ENCODE data around the gene PIGU.
"Not testable (repeated sequence)": the region's sequence is repeated elsewhere in the genome, so short reads cannot be mapped to it uniquely, and the experiment has no call there.

Gene PIGU

GRCh38 chr20:34676642-34677373 is at the start of gene PIGU:
TSS of gene PIGU (minus strand) at chr20:34677092. CDS start at chr20:34677085, 7 bp downstream.
- DNase-seq (ENCODE audit: low read depth): peak; percentile 93

- DNase-seq (ENCODE audit: low read depth): no peak
These were observed 47.3 kb upstream of the PIGU start for GRCh38 chr20:34724172-34724571.

GRCh38 chr20:34722560-34722959 is 45.7 kb upstream of the PIGU start:
- not testable (repeated sequence) for DNase-seq (ENCODE audit: low read depth)

GRCh38 chr20:34720266-34720665 is 43.4 kb upstream of the PIGU start:
- DNase-seq (ENCODE audit: low read depth): no peak

GRCh38 chr20:34719242-34720017 is 42.5 kb upstream of the PIGU start:
- not testable (repeated sequence) for DNase-seq (ENCODE audit: low read depth)

- no peak for DNase-seq (ENCODE audit: low read depth)
These were observed 40.6 kb upstream of the PIGU start for GRCh38 chr20:34717230-34718095.

GRCh38 chr20:34716921-34717229 is 40.0 kb upstream of the PIGU start:
- no peak for DNase-seq (ENCODE audit: low read depth)

GRCh38 chr20:34715384-34715783 is 38.5 kb upstream of the PIGU start:
- DNase-seq (ENCODE audit: low read depth): no peak

GRCh38 chr20:34713944-34714515 is 37.1 kb upstream of the PIGU start:
- DNase-seq (ENCODE audit: low read depth): not testable (repeated sequence)

GRCh38 chr20:34713194-34713943 is 36.5 kb upstream of the PIGU start:
- DNase-seq (ENCODE audit: low read depth): no peak

- DNase-seq (ENCODE audit: low read depth): no peak
These were observed 35.8 kb upstream of the PIGU start for GRCh38 chr20:34712525-34713192.

GRCh38 chr20:34711813-34712430 is 35.0 kb upstream of the PIGU start:
- no peak for DNase-seq (ENCODE audit: low read depth)

- no peak for DNase-seq (ENCODE audit: low read depth)
These were observed 34.1 kb upstream of the PIGU start for GRCh38 chr20:34710861-34711574.

GRCh38 chr20:34710568-34710839 is 33.6 kb upstream of the PIGU start:
- DNase-seq (ENCODE audit: low read depth): no peak

GRCh38 chr20:34709831-34710567 is 33.1 kb upstream of the PIGU start:
- DNase-seq (ENCODE audit: low read depth): peak; percentile 32

- DNase-seq (ENCODE audit: low read depth): peak; percentile 64
These were observed 32.3 kb upstream of the PIGU start for GRCh38 chr20:34709044-34709830.

GRCh38 chr20:34708621-34709043 is 31.7 kb upstream of the PIGU start:
- peak; percentile 41 for DNase-seq (ENCODE audit: low read depth)
